Endothelial cell of hepatic sinusoid (primary cell): Measurements from ENCODE around the gene ADAMTS18.
"Not testable (repeated sequence)": the region's sequence is repeated elsewhere in the genome, so short reads cannot be mapped to it uniquely, and the experiment has no call there.

Experiments
- in situ Hi-C: cut with HindIII; loops from 2 replicates; pipeline ENCODE4 v1.10.0; 2017; ENCODE audit warnings: low sequenced_read_pairs

Gene ADAMTS18

DNA sequence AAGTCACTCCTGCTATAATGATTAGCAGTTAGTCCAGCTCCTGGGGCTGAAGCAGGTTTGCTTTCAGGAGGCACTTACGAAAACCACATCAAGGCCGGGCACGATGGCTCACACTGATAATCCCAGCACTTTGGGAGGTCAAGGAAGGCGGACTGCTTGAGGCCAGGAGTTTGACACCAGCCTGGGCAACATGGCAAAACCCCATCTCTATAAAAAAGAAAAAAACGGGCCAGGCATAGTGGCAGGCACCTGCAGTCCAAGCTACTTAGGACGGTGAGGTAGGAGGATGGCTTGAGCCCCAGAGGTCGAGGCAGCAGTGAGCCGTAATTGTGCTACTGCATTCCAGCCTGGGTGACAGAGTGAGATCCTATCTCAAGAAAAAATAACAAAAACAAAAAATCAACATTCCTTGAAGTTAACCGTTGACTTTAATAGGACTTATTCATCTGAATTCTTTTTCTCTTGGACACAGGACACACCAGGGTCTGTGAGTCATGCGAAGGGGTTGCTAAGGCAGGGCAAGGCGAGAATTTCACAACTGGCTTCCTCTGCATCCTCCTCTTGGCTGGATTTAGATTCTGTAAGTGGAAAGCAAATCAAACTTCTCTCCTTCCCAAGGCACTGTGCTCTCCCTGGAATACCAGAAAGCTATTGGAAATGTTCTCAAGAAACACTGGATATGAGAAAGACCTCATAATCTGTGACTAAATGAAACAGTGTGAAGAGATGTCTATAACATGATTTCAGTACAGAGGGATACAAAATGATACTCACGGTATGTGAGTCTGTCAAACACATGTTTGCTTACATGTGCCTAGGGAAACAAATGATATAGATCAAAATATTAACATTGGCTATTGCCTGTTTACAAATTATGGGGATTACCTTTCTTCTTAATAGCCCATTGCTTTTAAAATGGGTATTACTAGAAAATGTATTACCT lies 136.1 kb downstream of the ADAMTS18 start:
- in situ Hi-C loops, result no loop called here

GRCh38 chr16:77297996-77298395 lies 136.8 kb downstream of the ADAMTS18 start:
- in situ Hi-C loops, result no loop called here

GRCh38 chr16:77295896-77296295 lies 138.9 kb downstream of the ADAMTS18 start:
- in situ Hi-C loops, result no loop called here

DNA sequence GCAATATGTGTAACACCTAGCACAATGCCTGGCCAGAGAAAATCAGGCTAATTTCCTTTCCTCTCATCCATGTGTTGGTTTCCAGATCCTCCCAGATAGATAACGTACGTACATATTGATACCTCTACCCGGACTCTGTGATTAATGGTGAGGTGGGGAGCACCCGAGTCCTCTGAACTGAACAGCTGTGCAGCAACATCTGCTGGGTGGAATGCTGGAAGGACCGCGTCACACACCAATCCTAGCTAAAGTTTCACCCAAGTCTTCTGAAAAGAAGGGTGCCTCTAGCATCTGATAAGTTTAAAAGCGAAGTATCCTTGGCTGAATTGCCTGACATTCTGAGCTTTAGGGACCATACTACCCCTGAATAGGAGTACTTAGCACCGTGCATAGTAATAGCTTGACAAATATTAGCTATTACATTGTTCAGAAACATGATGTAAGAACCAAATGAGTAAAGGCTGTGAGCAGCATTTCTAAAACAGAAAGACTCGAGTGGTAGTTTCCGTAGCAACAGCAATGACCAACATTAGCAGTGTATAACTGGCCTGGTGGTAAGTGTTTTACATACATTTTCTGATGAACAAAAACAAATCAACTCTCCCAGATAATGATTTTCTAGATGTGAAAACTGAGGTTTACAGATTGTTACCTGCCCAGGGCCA lies 144.3 kb downstream of the ADAMTS18 start:
- in situ Hi-C loops, result no loop called here

- in situ Hi-C loops, result no loop called here
Observed at GRCh38 chr16:77289331-77289809, 145.5 kb downstream of the ADAMTS18 start.

- in situ Hi-C loops, result no loop called here
Observed at GRCh38 chr16:77288222-77288621, 146.6 kb downstream of the ADAMTS18 start.

GRCh38 chr16:77285676-77286075 lies 149.2 kb downstream of the ADAMTS18 start:
- in situ Hi-C loops, result no loop called here

- in situ Hi-C loops, result no loop called here
Observed at GRCh38 chr16:77282345-77282744, 152.5 kb downstream of the ADAMTS18 start.

- in situ Hi-C loops, result not testable (repeated sequence)
Observed at GRCh38 chr16:77279316-77279715, 155.5 kb downstream of the ADAMTS18 start.

DNA sequence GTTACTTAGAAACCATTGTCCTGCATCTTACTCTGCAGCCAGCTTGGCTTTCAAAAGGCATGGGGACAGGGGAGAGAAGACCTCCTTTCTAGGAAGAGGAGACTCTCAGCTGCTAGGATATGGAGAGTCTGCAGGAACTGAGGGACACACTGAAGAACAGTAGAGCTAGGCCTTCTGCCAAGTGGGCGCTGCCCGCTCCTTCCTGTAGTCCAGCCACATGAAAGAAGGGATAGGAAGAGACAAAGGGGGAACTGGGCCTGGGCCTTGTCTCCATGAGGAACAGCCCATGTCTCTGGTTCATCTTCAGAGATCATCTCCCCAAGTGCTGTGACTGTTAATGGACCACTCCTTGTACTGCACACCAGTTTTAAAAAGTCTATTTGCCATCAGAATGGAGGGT lies 157.3 kb downstream of the ADAMTS18 start:
- in situ Hi-C loops, result no loop called here

DNA sequence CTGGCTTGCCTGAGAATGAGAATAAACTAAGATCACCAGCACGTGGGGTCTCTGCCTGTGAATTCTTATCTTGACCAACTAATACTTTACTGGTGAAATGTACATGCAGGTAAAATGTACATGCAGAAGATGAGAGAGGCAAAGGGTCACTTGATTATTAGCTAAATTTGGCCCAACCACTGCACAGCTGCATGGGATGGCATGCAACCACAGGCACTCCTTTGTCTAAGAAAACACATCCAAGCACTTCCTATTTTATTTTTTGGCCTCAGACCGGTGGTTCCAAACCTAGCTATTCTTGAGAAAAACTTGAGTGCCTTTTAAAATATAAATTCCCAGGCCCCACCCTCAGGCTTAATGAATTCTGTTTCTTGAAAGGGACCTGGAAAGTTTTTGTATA lies 157.7 kb downstream of the ADAMTS18 start:
- in situ Hi-C loops, result no loop called here

DNA sequence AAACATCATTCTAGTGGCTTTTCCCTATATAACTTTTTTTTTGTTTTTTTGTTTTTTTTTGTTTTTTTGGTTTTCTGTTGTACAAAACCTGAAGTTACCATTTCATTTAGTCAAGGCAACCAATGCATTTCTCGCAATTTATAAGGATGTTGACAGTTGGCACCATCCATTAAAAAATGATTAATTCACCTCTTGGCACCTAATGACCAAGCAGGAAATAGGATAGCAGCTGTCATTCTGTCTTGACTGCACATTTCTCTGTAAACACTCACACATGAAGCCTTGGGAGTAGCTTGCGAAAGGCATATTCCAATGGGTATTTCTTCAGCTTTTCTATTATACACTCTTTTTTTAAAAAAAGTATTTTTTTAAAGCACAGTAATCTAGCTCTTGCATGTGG lies 158.2 kb downstream of the ADAMTS18 start:
- in situ Hi-C loops, result no loop called here

GRCh38 chr16:77275303-77275702 lies 159.5 kb downstream of the ADAMTS18 start:
- in situ Hi-C loops, result not testable (repeated sequence)

DNA sequence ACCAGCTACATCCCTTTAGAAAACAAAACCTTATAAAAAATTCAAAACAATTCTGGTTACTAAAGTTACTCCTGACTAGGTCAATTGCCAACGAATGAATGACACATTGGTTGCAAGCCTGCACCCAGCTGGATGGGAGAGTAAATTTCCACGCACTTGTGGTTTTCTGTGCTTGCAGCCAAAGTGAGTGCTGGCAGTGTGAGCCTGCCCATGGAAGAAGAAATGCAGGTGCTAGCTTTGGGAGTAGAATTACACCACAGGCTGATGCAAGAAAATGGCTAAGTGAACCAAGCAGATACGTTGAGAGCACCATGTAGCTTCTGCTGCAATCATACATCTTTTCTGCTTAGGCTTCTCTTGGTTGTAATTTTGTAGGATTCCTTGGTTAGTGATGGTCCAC lies 161.0 kb downstream of the ADAMTS18 start:
- in situ Hi-C loops, result no loop called here

DNA sequence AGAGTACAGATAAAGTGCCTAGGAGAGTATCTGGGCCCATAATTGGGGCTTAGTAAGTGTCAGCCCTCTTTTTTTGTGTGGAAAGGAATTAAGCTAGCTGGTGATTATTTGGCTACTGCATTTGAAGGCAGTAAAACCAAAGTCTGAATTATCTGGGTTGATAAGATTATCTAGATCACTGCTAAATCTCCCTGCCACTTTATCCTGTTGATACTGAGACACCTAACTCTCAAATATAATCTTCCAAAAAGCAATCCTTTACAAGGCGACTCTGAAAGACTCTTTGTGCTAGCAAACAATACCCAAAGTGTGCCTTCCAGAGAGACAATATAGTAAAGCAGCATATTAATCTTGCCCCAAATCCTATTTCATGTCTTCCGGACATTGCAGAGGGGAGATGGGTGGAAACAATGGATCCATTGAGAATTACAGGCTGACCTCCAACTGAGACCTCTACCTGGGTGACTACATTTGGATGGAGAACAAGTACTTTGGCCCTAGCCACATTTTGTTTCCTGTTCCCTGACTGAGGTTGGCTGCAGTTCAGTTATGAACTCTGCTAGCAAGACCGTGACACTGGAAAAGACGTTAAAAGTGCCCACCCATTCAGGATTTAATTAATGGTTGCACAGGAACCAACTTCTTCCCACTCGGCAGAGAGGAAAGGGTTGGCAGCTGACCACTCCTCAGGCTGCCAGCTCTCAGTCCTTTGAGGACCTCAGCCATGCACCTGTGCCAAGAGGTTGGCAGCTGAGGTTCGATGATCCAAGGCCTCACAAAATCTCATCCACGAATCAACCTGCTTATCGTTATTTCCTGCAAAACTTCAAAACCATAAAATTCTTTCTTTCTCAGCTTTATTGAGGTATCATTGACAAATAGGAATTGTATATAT lies 163.1 kb downstream of the ADAMTS18 start:
- in situ Hi-C loops, result no loop called here

DNA sequence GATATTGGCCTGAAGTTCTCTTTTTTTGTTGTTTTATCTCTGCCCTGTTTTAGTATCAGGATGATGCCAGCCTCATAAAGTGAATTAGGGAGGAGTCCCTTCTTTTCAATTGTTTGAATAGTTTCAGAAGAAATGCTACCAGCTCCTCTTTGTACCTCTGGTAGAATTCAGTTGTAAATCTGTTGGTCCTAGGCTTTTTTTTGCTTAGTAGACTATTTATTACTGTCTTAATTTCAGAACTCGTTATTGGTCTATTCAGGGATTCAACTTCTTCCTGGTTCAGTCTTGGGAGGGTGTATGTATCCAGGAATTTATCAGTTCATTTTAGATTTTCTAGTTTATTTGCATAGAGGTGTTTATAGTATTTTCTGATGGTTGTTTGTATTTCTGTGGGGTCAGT lies 168.6 kb downstream of the ADAMTS18 start:
- in situ Hi-C loops, result not testable (repeated sequence)

- in situ Hi-C loops, result no loop called here
Observed at GRCh38 chr16:77262971-77263370, 171.9 kb downstream of the ADAMTS18 start.

DNA sequence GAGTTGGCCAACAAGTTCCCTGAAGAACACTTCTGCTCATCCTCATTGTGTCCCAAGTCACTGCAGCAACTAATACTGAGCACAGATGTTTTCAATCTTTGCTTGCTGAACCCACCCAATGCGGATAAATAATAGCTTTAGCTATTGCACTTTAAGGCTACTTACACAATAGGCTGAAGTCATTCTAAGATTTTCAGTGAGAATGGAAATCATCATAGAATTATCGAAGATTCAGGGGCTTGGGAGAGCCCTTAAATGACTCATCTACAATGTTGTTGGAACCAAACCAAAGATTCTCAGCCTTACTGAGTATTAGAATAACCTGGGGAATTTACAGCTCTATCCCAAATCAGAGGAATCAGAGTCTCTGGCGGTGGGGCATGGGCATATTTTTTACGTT lies 184.4 kb downstream of the ADAMTS18 start:
- in situ Hi-C loops, result no loop called here

- in situ Hi-C loops, result loop anchor here (25.0 kb wide), 1 partner anchor 341 kb away; no protein-coding TSS in a partner anchor
Observed at GRCh38 chr16:77246150-77246549, 188.7 kb downstream of the ADAMTS18 start.

DNA sequence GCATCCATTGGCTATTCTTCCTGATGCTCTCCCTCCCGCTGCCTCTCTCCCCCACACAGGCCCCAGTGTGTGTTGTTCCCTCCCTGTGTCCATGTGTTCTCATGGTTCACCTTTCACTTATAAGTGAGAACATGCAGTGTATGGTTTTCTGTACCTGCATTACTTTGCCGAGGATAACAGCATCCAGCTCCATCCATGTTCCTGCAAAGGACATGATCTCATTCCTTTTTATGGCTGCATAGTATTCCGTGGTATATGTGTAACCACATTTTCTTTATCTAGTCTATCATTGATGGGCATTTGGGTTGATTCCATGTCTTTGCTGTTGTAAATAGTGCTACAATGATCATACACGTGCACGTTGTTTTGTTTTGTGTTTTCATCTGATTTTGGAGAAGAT lies 192.4 kb downstream of the ADAMTS18 start:
- in situ Hi-C loops, result loop anchor here (25.0 kb wide), 1 partner anchor 345 kb away; no protein-coding TSS in a partner anchor

GRCh38 chr16:77238593-77238992 lies 196.2 kb downstream of the ADAMTS18 start:
- in situ Hi-C loops, result loop anchor here (5.0 to 25.0 kb wide), 2 partner anchors 64 to 349 kb away; no protein-coding TSS in a partner anchor
